H9 (cell line): ENCODE measurements around the gene POU2F1. TPM values are rescaled to one million over a fixed set of nuclear protein-coding genes. Genes with fewer than 3 reads are reported as not detected.
A peak's percentile ranks its signal among the peaks of the same experiment; 100 is the strongest.

ENCODE experiments used
- DNase-seq: peaks from one replicate; pipeline ENCODE4 v3.0.0-alpha.2; 2017
- H2AFZ ChIP-seq: one replicate; pipeline ENCODE4 v1.6.1; 2013; ENCODE audit warnings: mild to moderate bottlenecking, low read length, control low read depth, moderate library complexity
- H2AK5ac ChIP-seq: 2 replicates; pipeline ENCODE4 v1.6.1; 2013; ENCODE audit warnings: low read length, control low read depth, mixed read lengths; ENCODE audit not compliant: insufficient read length
- H2BK120ac ChIP-seq: one replicate; pipeline ENCODE4 v1.6.1; 2013; ENCODE audit warnings: low read depth, mild to moderate bottlenecking, low read length, control low read depth, inconsistent platforms; ENCODE audit not compliant: poor library complexity, severe bottlenecking
- H2BK12ac ChIP-seq: 2 replicates; pipeline ENCODE4 v1.6.1; 2013; ENCODE audit warnings: low read length, control low read depth, mixed read lengths, low read depth; ENCODE audit not compliant: insufficient read length
- H2BK15ac ChIP-seq: 2 replicates; pipeline ENCODE4 v1.6.1; 2013; ENCODE audit warnings: low read depth, low read length, control low read depth
- H2BK20ac ChIP-seq: one replicate; pipeline ENCODE4 v1.6.1; 2013; ENCODE audit warnings: low read depth, mild to moderate bottlenecking, low read length, control low read depth, inconsistent platforms; ENCODE audit not compliant: poor library complexity, severe bottlenecking
- H2BK5ac ChIP-seq: 2 replicates; pipeline ENCODE4 v1.6.1; 2013; ENCODE audit warnings: low read length, control low read depth, mixed read lengths; ENCODE audit not compliant: insufficient read length
- H3K14ac ChIP-seq: 2 replicates; pipeline ENCODE4 v1.6.1; 2013; ENCODE audit warnings: low read length, control low read depth; ENCODE audit not compliant: insufficient read depth
- H3K18ac ChIP-seq: 2 replicates; pipeline ENCODE4 v1.6.1; 2013; ENCODE audit warnings: low read depth, mild to moderate bottlenecking, mixed read lengths, low read length, control low read depth; ENCODE audit not compliant: insufficient read length
- H3K23ac ChIP-seq: 2 replicates; pipeline ENCODE4 v1.6.1; 2013; ENCODE audit warnings: low read length, control low read depth, mixed read lengths, low read depth; ENCODE audit not compliant: insufficient read length
- H3K23me2 ChIP-seq: 2 replicates; pipeline ENCODE4 v1.6.1; 2013; ENCODE audit warnings: low read depth, mild to moderate bottlenecking, mixed read lengths, low read length, control low read depth; ENCODE audit not compliant: insufficient read length, poor library complexity, severe bottlenecking
- H3K27ac ChIP-seq: 2 replicates; pipeline ENCODE4 v1.5.1; 2013; ENCODE audit warnings: low read length, control low read depth, mixed read lengths, low read depth; ENCODE audit not compliant: insufficient read length
- H3K27me3 ChIP-seq: 2 replicates; pipeline ENCODE4 v1.6.1; 2013; ENCODE audit warnings: low read length, control low read depth, inconsistent platforms; ENCODE audit not compliant: insufficient read depth
- H3K4ac ChIP-seq: 2 replicates; pipeline ENCODE4 v1.6.1; 2013; ENCODE audit warnings: low read depth, mild to moderate bottlenecking, control low read depth, inconsistent platforms, low read length, moderate library complexity
- H3K4me1 ChIP-seq: 2 replicates; pipeline ENCODE4 v1.6.1; 2013; ENCODE audit warnings: low read length, control low read depth, inconsistent platforms; ENCODE audit not compliant: insufficient read depth
- H3K4me2 ChIP-seq: 2 replicates; pipeline ENCODE4 v1.6.1; 2013; ENCODE audit warnings: low read length, control low read depth, mixed read lengths; ENCODE audit not compliant: insufficient read length, insufficient read depth
- H3K56ac ChIP-seq: 2 replicates; pipeline ENCODE4 v1.6.1; 2013; ENCODE audit warnings: low read depth, mild to moderate bottlenecking, mixed read lengths, low read length, control low read depth; ENCODE audit not compliant: insufficient read length
- H3K79me1 ChIP-seq: 2 replicates; pipeline ENCODE4 v1.6.1; 2013; ENCODE audit warnings: low read depth, mild to moderate bottlenecking, moderate library complexity, low read length, control low read depth, inconsistent platforms; ENCODE audit not compliant: insufficient read depth, poor library complexity, severe bottlenecking
- H3K79me2 ChIP-seq: 2 replicates; pipeline ENCODE4 v1.6.1; 2013; ENCODE audit warnings: low read length, control low read depth, inconsistent platforms; ENCODE audit not compliant: insufficient read depth
- H3K9ac ChIP-seq: 2 replicates; pipeline ENCODE4 v1.6.1; 2013; ENCODE audit warnings: low read length, control low read depth, mixed read lengths; ENCODE audit not compliant: insufficient read length; ENCODE audit errors: extremely low read depth
- H3K9me3 ChIP-seq: one replicate; pipeline ENCODE4 v1.6.1; 2013; ENCODE audit warnings: low read depth, low read length, inconsistent platforms; ENCODE audit not compliant: control insufficient read depth
- H3T11ph ChIP-seq: one replicate; pipeline ENCODE4 v1.6.1; 2013; ENCODE audit warnings: mild to moderate bottlenecking, low read length, control low read depth, inconsistent platforms
- H4K20me1 ChIP-seq: one replicate; pipeline ENCODE4 v1.6.1; 2013; ENCODE audit not compliant: control insufficient read depth, insufficient read length, insufficient read depth
- H4K5ac ChIP-seq: 2 replicates; pipeline ENCODE4 v1.6.1; 2013; ENCODE audit warnings: low read depth, mild to moderate bottlenecking, mixed read lengths, low read length, control low read depth; ENCODE audit not compliant: insufficient read length
- H4K8ac ChIP-seq: replicated peaks from 2 replicates; pipeline ENCODE4 v1.6.1; 2013; ENCODE audit warnings: low read length, control low read depth, mixed read lengths, low read depth; ENCODE audit not compliant: insufficient read length
- H4K91ac ChIP-seq: 2 replicates; pipeline ENCODE4 v1.6.1; 2013; ENCODE audit warnings: low read depth, mild to moderate bottlenecking, moderate library complexity, mixed read lengths, low read length, control low read depth; ENCODE audit not compliant: insufficient read length
- H3K27ac Mint-ChIP-seq, 3 experiments: 2 replicates in 2 of 3; 3 replicates in 1 of 3; pipeline ENCODE4 v1.8.0; 2020 to 2021; ENCODE audit warnings: mixed read lengths in 3 of 3, mild to moderate bottlenecking in 1 of 3, moderate library complexity in 1 of 3
- H3K27me3 Mint-ChIP-seq: 2 replicates; pipeline ENCODE4 v1.8.0; 2021; ENCODE audit warnings: low read depth, mild to moderate bottlenecking, moderate library complexity, mixed read lengths
- H3K36me3 Mint-ChIP-seq, 3 experiments: 2 replicates in 2 of 3; 3 replicates in 1 of 3; pipeline ENCODE4 v1.8.0; 2020 to 2021; ENCODE audit warnings: low read depth in 3 of 3, mixed read lengths in 3 of 3; ENCODE audit not compliant: insufficient read depth in 1 of 3
- H3K4me1 Mint-ChIP-seq, 2 experiments: 2 replicates each; pipeline ENCODE4 v1.8.0; 2020; ENCODE audit warnings: mixed read lengths in 2 of 2
- H3K4me3 Mint-ChIP-seq, 2 experiments: 2 replicates in 1 of 2; 3 replicates in 1 of 2; pipeline ENCODE4 v1.8.0; 2020 to 2021; ENCODE audit warnings: mild to moderate bottlenecking in 2 of 2, mixed read lengths in 2 of 2, moderate library complexity in 1 of 2
- H3K9me3 Mint-ChIP-seq, 2 experiments: 2 replicates in 1 of 2; 3 replicates in 1 of 2; pipeline ENCODE4 v1.8.0; 2020; ENCODE audit warnings: mild to moderate bottlenecking in 2 of 2, mixed read lengths in 2 of 2, moderate library complexity in 1 of 2
- WGBS: extraction: QIAGEN DNeasy Blood & Tissue Kit; methylation state at CpG from one replicate; pipeline ENCODE4 v1.1.7; 2013; ENCODE audit warnings: missing lambda C conversion rate, low lambda C conversion rate, mixed read lengths; ENCODE audit not compliant: insufficient read length; ENCODE audit errors: extremely low coverage; 5-methylcytosine and 5-hydroxymethylcytosine counted together
- total RNA-seq: library from RNA; stranded (reverse); gene quantifications from 2 replicates; pipeline ENCODE4 v1.2.1, GENCODE V29; 2021
- TF ChIP-seq, protein P1 (sequence below): fragments of 200-600 bp; sonication (generic); conservative IDR thresholded peaks from 3 replicates; pipeline ENCODE4 v1.8.0; 2021; ENCODE audit warnings: antibody characterized with exemption, mild to moderate bottlenecking

The POU2F1 gene
- total RNA-seq, 1 experiment from 2014 or later, result 62.5 TPM

DNA sequence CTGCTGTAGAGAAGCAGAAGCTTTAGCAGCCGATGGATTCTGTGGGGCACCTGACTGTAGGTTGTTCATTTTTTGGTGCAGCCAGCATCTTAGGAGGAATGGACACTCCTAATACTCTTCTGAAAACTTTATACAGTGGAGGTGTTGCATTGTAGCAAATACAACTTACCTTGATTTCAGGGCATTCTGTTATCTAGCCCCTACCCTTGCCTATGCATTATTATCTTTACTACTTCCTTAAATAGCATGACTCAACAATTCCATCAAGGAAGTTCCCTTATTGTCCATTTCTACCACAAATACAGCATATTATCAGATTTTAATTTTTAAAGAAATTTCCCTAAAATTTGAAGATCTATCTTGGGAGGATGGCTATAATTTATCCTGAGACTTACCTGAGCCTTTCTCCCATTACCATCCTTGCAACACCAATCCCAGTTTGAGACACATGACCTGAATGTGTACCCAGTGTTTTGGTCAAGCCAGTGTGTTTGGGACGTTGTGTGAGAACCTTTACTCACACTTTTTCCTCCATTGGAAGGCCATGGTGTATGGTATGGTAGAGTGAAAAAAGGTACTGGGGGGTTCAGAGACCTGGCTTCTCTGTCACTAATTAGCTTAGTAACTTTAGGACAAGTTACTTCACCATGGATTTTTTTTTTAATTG, 9.2 kb downstream of the POU2F1 start:
- no peak overlapping the region for H3K4me3 Mint-ChIP-seq
- H2BK15ac ChIP-seq, result no peak overlapping the region
- H3K27me3 Mint-ChIP-seq, result no peaks in the 10 kb centered on the region
- no peak overlapping the region for H3K27ac Mint-ChIP-seq
- H3K79me1 ChIP-seq, result peaks cover 4% of the 10 kb centered on the region
- TF ChIP-seq, protein P1, sequence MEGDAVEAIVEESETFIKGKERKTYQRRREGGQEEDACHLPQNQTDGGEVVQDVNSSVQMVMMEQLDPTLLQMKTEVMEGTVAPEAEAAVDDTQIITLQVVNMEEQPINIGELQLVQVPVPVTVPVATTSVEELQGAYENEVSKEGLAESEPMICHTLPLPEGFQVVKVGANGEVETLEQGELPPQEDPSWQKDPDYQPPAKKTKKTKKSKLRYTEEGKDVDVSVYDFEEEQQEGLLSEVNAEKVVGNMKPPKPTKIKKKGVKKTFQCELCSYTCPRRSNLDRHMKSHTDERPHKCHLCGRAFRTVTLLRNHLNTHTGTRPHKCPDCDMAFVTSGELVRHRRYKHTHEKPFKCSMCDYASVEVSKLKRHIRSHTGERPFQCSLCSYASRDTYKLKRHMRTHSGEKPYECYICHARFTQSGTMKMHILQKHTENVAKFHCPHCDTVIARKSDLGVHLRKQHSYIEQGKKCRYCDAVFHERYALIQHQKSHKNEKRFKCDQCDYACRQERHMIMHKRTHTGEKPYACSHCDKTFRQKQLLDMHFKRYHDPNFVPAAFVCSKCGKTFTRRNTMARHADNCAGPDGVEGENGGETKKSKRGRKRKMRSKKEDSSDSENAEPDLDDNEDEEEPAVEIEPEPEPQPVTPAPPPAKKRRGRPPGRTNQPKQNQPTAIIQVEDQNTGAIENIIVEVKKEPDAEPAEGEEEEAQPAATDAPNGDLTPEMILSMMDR, result no peak
- H3K18ac ChIP-seq, result no peak overlapping the region
- H3K27ac ChIP-seq, result no peak overlapping the region
- H3K9me3 Mint-ChIP-seq, result no peaks in the 10 kb centered on the region
- H3K9me3 ChIP-seq, result no peaks in the 10 kb centered on the region
- H3K9ac ChIP-seq, result peak overlapping the region; percentile 51
- no peak overlapping the region for H2AK5ac ChIP-seq
- no peak overlapping the region for H3T11ph ChIP-seq
- H4K5ac ChIP-seq, result no peak overlapping the region
- H3K23me2 ChIP-seq, result no peaks in the 10 kb centered on the region
- H2BK120ac ChIP-seq, result no peak overlapping the region
- no peak overlapping the region for H4K91ac ChIP-seq
- no peak overlapping the region for H2BK20ac ChIP-seq
- no peak overlapping the region for H3K23ac ChIP-seq
- no peak overlapping the region for H2BK12ac ChIP-seq
- no peak overlapping the region for H2AFZ ChIP-seq
- DNase-seq, result no peak
- H3K27me3 ChIP-seq, result no peaks in the 10 kb centered on the region
- peaks cover 77% of the 10 kb centered on the region in 2 experiments for H3K4me1 Mint-ChIP-seq
- H2BK5ac ChIP-seq, result no peak overlapping the region
- H4K20me1 ChIP-seq, result no peaks in the 10 kb centered on the region
- WGBS, result no CpG with 5 or more reads among the region's 2 CpGs
- H3K56ac ChIP-seq, result no peak overlapping the region
- H3K79me2 ChIP-seq, result peaks cover 61% of the 10 kb centered on the region; the same call in 1 of the 2 replicates
- no peaks in the 10 kb centered on the region for H3K36me3 Mint-ChIP-seq
- peaks cover 4% of the 10 kb centered on the region for H3K4me1 ChIP-seq
- H3K14ac ChIP-seq, result no peak overlapping the region
- no peak overlapping the region for H3K4me2 ChIP-seq
- no peak overlapping the region for H4K8ac ChIP-seq
- no peak overlapping the region for H3K4ac ChIP-seq
